Lower leg skin (tissue), 3 donors: Measurements from ENCODE around the gene LSMEM2.

Experiments used
- POLR2A ChIP-seq, 2 donors: fragments of 450-650 bp; IDR thresholded peaks; one replicate each; pipeline ENCODE4 v1.6.1; 2016 to 2017; ENCODE audit warnings: antibody characterized with exemption in 2 of 2, mild to moderate bottlenecking in 1 of 2, moderate library complexity in 1 of 2
- TF ChIP-seq, protein P1 (sequence below), 3 donors: fragments of 450-650 bp; IDR thresholded peaks; one replicate each; pipeline ENCODE4 v1.5.1; 2016; ENCODE audit warnings: antibody characterized with exemption in 3 of 3, mild to moderate bottlenecking in 3 of 3, moderate library complexity in 2 of 3

GRCh38 chr3:50316657-50317242, 37.9 kb downstream of the LSMEM2 start:
- TF ChIP-seq, protein P1, sequence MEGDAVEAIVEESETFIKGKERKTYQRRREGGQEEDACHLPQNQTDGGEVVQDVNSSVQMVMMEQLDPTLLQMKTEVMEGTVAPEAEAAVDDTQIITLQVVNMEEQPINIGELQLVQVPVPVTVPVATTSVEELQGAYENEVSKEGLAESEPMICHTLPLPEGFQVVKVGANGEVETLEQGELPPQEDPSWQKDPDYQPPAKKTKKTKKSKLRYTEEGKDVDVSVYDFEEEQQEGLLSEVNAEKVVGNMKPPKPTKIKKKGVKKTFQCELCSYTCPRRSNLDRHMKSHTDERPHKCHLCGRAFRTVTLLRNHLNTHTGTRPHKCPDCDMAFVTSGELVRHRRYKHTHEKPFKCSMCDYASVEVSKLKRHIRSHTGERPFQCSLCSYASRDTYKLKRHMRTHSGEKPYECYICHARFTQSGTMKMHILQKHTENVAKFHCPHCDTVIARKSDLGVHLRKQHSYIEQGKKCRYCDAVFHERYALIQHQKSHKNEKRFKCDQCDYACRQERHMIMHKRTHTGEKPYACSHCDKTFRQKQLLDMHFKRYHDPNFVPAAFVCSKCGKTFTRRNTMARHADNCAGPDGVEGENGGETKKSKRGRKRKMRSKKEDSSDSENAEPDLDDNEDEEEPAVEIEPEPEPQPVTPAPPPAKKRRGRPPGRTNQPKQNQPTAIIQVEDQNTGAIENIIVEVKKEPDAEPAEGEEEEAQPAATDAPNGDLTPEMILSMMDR (IDR thresholded peaks at IDR 0.05), result no peak
- TF ChIP-seq POLR2A (IDR thresholded peaks at IDR 0.05), result no peak
